ENCODE data around the gene PDE10A. TPM values are rescaled to one million over a fixed set of nuclear protein-coding genes. Genes with fewer than 3 reads are reported as not detected.

Gene PDE10A
- total and polyA plus RNA-seq, 2 experiments from 2014 or later = 2.0 to 7.2 TPM

DNA sequence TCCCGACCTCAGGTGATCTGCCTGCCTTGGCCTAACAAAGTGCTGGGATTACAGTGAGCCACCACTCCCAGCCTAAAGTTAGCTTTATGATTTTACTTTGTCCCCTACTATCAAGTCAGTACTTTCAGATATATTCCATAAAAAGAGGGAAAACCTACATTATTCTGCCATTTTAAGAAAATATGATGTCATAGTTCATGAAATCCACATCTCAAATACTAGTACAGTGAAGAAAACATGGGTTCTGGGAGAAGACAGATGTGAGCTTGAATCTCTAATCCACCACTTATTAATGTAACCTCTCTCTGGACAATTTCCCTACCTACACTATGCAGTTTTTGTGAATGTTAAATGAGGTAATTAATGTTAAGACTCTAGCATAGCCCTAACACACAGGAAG is 74.5 kb downstream of the PDE10A start:
- WGBS (ENCODE audit: low lambda C conversion rate, missing lambda C conversion rate) = 100% methylated on average over 1 of the region's 1 CpG
- Histone ChIP-seq H3K4me1 (ENCODE audit: insufficient read depth) (no peaks in the 10 kb centered on the region), H3K9me2 (replicated peaks; ENCODE audit: insufficient read depth) (no peaks in the 10 kb centered on the region), H3K27me3 (no peaks in the 10 kb centered on the region), H3K79me2 (no peaks in the 10 kb centered on the region), H2AFZ (no peak overlapping the region), H4K20me1 (ENCODE audit: insufficient read depth, poor library complexity, severe bottlenecking) (no peaks in the 10 kb centered on the region), H3K4me3 (no peak overlapping the region), H3K27ac (no peak overlapping the region), H3K36me3 (replicated peaks; ENCODE audit: insufficient read depth, low read depth) (no peaks in the 10 kb centered on the region), H3K4me2 (no peak overlapping the region), H3K9me3 (ENCODE audit: low read depth) (peaks cover 4% of the 10 kb centered on the region)
- DNase-seq (ENCODE audit: low spot score) = no peak
- no peak for TF ChIP-seq EZH2 (IDR thresholded peaks at IDR 0.05; ENCODE audit: borderline replicate concordance)
- TF ChIP-seq, protein P1, sequence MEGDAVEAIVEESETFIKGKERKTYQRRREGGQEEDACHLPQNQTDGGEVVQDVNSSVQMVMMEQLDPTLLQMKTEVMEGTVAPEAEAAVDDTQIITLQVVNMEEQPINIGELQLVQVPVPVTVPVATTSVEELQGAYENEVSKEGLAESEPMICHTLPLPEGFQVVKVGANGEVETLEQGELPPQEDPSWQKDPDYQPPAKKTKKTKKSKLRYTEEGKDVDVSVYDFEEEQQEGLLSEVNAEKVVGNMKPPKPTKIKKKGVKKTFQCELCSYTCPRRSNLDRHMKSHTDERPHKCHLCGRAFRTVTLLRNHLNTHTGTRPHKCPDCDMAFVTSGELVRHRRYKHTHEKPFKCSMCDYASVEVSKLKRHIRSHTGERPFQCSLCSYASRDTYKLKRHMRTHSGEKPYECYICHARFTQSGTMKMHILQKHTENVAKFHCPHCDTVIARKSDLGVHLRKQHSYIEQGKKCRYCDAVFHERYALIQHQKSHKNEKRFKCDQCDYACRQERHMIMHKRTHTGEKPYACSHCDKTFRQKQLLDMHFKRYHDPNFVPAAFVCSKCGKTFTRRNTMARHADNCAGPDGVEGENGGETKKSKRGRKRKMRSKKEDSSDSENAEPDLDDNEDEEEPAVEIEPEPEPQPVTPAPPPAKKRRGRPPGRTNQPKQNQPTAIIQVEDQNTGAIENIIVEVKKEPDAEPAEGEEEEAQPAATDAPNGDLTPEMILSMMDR (IDR thresholded peaks at IDR 0.05; ENCODE audit: poor library complexity) = no peak
- no peak for TF ChIP-seq EZH2phosphoT487 (IDR thresholded peaks at IDR 0.05; ENCODE audit: low read depth, severe bottlenecking, unreplicated experiment)

DNA sequence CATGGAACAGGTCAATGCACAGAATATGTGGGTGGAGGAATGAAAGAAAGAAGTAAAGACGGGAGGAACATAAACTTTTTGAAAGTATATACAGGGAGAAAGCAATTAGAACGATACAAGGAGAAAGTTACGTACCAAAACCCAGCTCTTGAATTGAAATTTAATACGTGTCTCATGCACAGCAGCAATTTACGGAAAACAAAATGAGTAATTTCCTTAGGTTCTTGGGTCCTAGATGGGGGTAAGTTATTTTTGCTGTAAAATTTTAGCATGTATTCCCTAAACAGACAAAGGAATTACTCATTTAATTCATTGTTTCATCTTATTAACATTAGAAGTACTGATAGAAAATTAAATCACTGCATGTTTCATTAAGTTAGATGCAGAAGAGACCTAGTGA is 75.8 kb downstream of the PDE10A start:
- H4K20me1 ChIP-seq (ENCODE audit: insufficient read depth, poor library complexity, severe bottlenecking) = no peaks in the 10 kb centered on the region
- no peak overlapping the region for H3K27ac ChIP-seq
- no peak overlapping the region for H2AFZ ChIP-seq
- no peak overlapping the region for H3K4me3 ChIP-seq
- H3K79me2 ChIP-seq = no peaks in the 10 kb centered on the region
- WGBS (ENCODE audit: low lambda C conversion rate, missing lambda C conversion rate) = 74% methylated on average over 5 of the region's 5 CpGs
- H3K27me3 ChIP-seq = no peaks in the 10 kb centered on the region
- H3K4me1 ChIP-seq (ENCODE audit: insufficient read depth) = no peaks in the 10 kb centered on the region
- DNase-seq (ENCODE audit: low spot score) = no peak
- no peak overlapping the region for H3K4me2 ChIP-seq
- no peaks in the 10 kb centered on the region for H3K9me2 ChIP-seq (replicated peaks; ENCODE audit: insufficient read depth)
- H3K36me3 ChIP-seq (replicated peaks; ENCODE audit: insufficient read depth, low read depth) = no peaks in the 10 kb centered on the region
- H3K9me3 ChIP-seq (ENCODE audit: low read depth) = peaks cover under 1% of the 10 kb centered on the region
- no peak for TF ChIP-seq EZH2 (IDR thresholded peaks at IDR 0.05; ENCODE audit: borderline replicate concordance)
- TF ChIP-seq EZH2phosphoT487 (IDR thresholded peaks at IDR 0.05; ENCODE audit: low read depth, severe bottlenecking, unreplicated experiment) = no peak
- TF ChIP-seq, protein P1 (IDR thresholded peaks at IDR 0.05; ENCODE audit: poor library complexity) = no peak

DNA sequence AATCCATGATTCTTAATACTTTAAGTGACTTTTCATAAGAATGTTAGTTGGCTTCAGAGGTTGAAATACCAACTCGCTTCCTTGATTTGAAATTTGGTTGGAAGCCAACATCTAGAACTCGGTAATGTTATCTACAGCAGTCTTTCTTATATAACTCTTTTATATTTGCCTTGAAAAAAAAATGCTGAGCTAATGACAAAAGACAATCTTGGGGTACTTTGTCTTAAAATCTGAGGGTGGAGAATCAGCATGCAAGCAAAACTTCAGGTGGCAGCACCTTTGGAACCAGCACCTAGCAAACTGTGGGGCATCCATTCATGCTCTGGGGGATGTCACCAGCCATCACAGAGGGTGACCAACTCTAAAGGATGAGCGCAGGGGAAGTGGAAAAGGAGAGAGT is 76.3 kb downstream of the PDE10A start:
- H3K9me2 ChIP-seq (replicated peaks; ENCODE audit: insufficient read depth) = no peaks in the 10 kb centered on the region
- H3K27me3 ChIP-seq = no peaks in the 10 kb centered on the region
- no peak overlapping the region for H3K4me2 ChIP-seq
- H3K79me2 ChIP-seq = no peaks in the 10 kb centered on the region
- H3K36me3 ChIP-seq (replicated peaks; ENCODE audit: insufficient read depth, low read depth) = no peaks in the 10 kb centered on the region
- no peaks in the 10 kb centered on the region for H3K9me3 ChIP-seq (ENCODE audit: low read depth)
- H3K4me3 ChIP-seq = no peak overlapping the region
- WGBS (ENCODE audit: low lambda C conversion rate, missing lambda C conversion rate) = 95% methylated on average over 3 of the region's 3 CpGs
- DNase-seq (ENCODE audit: low spot score) = no peak
- H2AFZ ChIP-seq = no peak overlapping the region
- no peak overlapping the region for H3K27ac ChIP-seq
- TF ChIP-seq EZH2 (IDR thresholded peaks at IDR 0.05; ENCODE audit: borderline replicate concordance) (no peak), EZH2phosphoT487 (IDR thresholded peaks at IDR 0.05; ENCODE audit: low read depth, severe bottlenecking, unreplicated experiment) (no peak)
- TF ChIP-seq, protein P1 (IDR thresholded peaks at IDR 0.05; ENCODE audit: poor library complexity) = no peak
- H4K20me1 ChIP-seq (ENCODE audit: insufficient read depth, poor library complexity, severe bottlenecking) = no peaks in the 10 kb centered on the region
- no peaks in the 10 kb centered on the region for H3K4me1 ChIP-seq (ENCODE audit: insufficient read depth)

DNA sequence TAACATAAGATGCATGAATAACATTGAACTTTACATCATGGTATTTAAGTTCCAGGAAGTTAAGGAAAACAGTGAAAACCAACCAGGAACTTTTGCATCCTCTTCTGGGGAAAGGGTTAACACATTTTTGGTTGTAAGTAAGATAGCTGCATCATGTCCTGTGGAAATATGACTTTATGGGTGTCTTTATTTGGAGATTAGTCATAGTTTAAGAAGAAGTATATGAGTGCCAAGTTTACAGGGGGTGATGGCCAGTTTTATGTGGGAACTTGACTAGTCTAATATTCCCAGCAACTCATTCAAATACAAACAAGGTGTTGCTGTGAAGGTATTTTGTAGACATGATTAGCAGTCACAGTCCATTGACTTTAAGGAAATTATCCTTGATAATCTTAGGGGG is 78.0 kb downstream of the PDE10A start:
- Histone ChIP-seq H3K36me3 (replicated peaks; ENCODE audit: insufficient read depth, low read depth) (no peaks in the 10 kb centered on the region), H2AFZ (no peak overlapping the region), H3K9me2 (replicated peaks; ENCODE audit: insufficient read depth) (no peaks in the 10 kb centered on the region), H4K20me1 (ENCODE audit: insufficient read depth, poor library complexity, severe bottlenecking) (no peaks in the 10 kb centered on the region), H3K4me1 (ENCODE audit: insufficient read depth) (no peaks in the 10 kb centered on the region), H3K4me3 (no peak overlapping the region), H3K9me3 (ENCODE audit: low read depth) (no peaks in the 10 kb centered on the region), H3K27ac (no peak overlapping the region), H3K79me2 (no peaks in the 10 kb centered on the region), H3K4me2 (no peak overlapping the region), H3K27me3 (no peaks in the 10 kb centered on the region)
- no peak for DNase-seq (ENCODE audit: low spot score)
- no peak for TF ChIP-seq EZH2 (IDR thresholded peaks at IDR 0.05; ENCODE audit: borderline replicate concordance)
- no peak for TF ChIP-seq EZH2phosphoT487 (IDR thresholded peaks at IDR 0.05; ENCODE audit: low read depth, severe bottlenecking, unreplicated experiment)
- TF ChIP-seq, protein P1 (IDR thresholded peaks at IDR 0.05; ENCODE audit: poor library complexity) = no peak
